Measurements from ENCODE around the gene EDA. TPM values are rescaled to one million over a fixed set of nuclear protein-coding genes. Genes with fewer than 3 reads are reported as not detected.

Gene EDA
- total RNA-seq, 1 experiment from 2014 or later, result 0.23 TPM

- in situ Hi-C loops (cut with HindIII; ENCODE audit: low pct_unique_long_range_greater_than_20kb, low sequenced_read_pairs), result no loop called here
- Histone ChIP-seq H3K36me3 (ENCODE audit: control insufficient read depth, insufficient read depth, low read length) (no peaks in the 10 kb centered on the region), H3K27ac (ENCODE audit: low read length) (no peak overlapping the region), H3K9me3 (ENCODE audit: control insufficient read depth, insufficient read depth, low read depth, low read length) (no peaks in the 10 kb centered on the region), H3K27me3 (ENCODE audit: control insufficient read depth, insufficient read depth, low read length) (no peaks in the 10 kb centered on the region), H3K4me1 (ENCODE audit: control insufficient read depth, insufficient read depth, low read length) (no peaks in the 10 kb centered on the region), H3K4me3 (ENCODE audit: low read depth in 2 of 2, low read length in 2 of 2) (no peak overlapping the region)
- intact Hi-C loops (cut with micrococcal nuclease; ENCODE audit: unreplicated experiment), result no loop called here
- BruUV-seq (replicated peaks), result no TSS peak
- CTCF ChIA-PET, result no interaction called here
- TF ChIP-seq CTCF (IDR thresholded peaks at IDR 0.05), result no peak
- TF ChIP-seq POLR2AphosphoS5 (IDR thresholded peaks at IDR 0.05; ENCODE audit: low read depth, low read length), result no peak
- TF ChIP-seq SIN3A (IDR thresholded peaks at IDR 0.05; ENCODE audit: borderline replicate concordance, insufficient read depth, low read depth, low read length), result no peak
- no peak for TF ChIP-seq REST (IDR thresholded peaks at IDR 0.05; ENCODE audit: insufficient read depth in 1 of 2, low read depth in 2 of 2, low read length in 1 of 2)
- no peak for TF ChIP-seq TCF7L2 (IDR thresholded peaks at IDR 0.05; ENCODE audit: low read depth, low read length)
- POLR2A ChIA-PET, result no interaction called here
- no peak for DNase-seq (ENCODE audit: low read depth, low spot score)
- ATAC-seq, result no peak
Observed at GRCh38 chrX:70052895-70053615, 437.1 kb downstream of the EDA start.

- DNase-seq (ENCODE audit: low read depth, low spot score), result no peak
- ATAC-seq, result no peak
- TF ChIP-seq REST (IDR thresholded peaks at IDR 0.05; ENCODE audit: insufficient read depth in 1 of 2, low read depth in 2 of 2, low read length in 1 of 2) (no peak), TCF7L2 (IDR thresholded peaks at IDR 0.05; ENCODE audit: low read depth, low read length) (no peak), SIN3A (IDR thresholded peaks at IDR 0.05; ENCODE audit: borderline replicate concordance, insufficient read depth, low read depth, low read length) (no peak), CTCF (IDR thresholded peaks at IDR 0.05) (no peak), POLR2AphosphoS5 (IDR thresholded peaks at IDR 0.05; ENCODE audit: low read depth, low read length) (no peak)
- CTCF ChIA-PET, result no interaction called here
- H3K4me1 ChIP-seq (ENCODE audit: control insufficient read depth, insufficient read depth, low read length), result no peaks in the 10 kb centered on the region
- no peak overlapping the region for H3K27ac ChIP-seq (ENCODE audit: low read length)
- BruUV-seq (replicated peaks), result no TSS peak
- intact Hi-C loops (cut with micrococcal nuclease; ENCODE audit: unreplicated experiment), result no loop called here
- H3K9me3 ChIP-seq (ENCODE audit: control insufficient read depth, insufficient read depth, low read depth, low read length), result no peaks in the 10 kb centered on the region
- H3K4me3 ChIP-seq (ENCODE audit: low read depth in 2 of 2, low read length in 2 of 2), result no peak overlapping the region
- POLR2A ChIA-PET, result interaction anchor here (0.6 kb wide), 1 partner anchor 48 kb away, joined by 3 read pairs; no protein-coding TSS in a partner anchor
- H3K36me3 ChIP-seq (ENCODE audit: control insufficient read depth, insufficient read depth, low read length), result no peaks in the 10 kb centered on the region
- no peaks in the 10 kb centered on the region for H3K27me3 ChIP-seq (ENCODE audit: control insufficient read depth, insufficient read depth, low read length)
- in situ Hi-C loops (cut with HindIII; ENCODE audit: low pct_unique_long_range_greater_than_20kb, low sequenced_read_pairs), result no loop called here
Observed at GRCh38 chrX:70054391-70054790, 438.5 kb downstream of the EDA start.

Data from Panc1 (cell line).